Hepatic stellate cell (primary cell): ENCODE measurements around the gene PTPRN2.

Source experiments
- DNase-seq: peaks from one replicate; pipeline ENCODE4 v3.0.0; 2011; ENCODE audit warnings: low spot score

PTPRN2 gene

DNA sequence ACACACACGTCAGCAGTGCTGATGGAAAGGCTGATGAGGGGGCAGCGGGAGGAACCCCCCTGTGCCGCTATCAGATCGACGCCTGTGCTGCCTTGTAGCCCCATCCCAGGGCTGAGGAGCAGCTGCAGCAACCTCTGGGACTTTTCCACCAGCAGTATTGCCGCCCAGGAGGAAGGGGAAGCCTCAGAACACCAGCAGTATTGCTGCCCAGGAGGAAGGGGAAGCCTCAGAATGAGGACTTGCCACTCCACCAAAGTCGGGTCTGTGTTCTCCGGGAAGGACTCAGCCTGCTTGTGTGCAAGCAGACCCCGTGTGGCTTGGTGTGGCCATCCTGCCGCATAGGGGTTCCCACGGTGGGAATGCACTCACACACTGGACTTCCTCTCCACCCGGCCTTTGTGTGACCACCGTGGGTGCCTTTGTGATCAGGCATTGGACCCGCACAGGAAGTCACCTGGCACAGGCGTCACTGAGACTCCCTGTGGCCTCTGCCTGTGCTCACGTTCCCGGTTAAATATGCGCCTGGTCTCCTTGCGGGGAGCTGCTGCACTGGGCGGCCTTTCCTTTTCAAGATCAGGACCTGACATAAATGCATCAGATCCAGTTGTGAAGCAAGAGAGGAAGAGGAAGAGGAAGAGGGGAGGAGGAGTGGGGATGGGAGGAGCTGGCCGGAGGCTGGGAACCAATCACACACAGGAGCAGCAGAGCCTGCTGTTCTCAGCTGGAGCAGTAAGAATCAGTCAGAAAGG, 1002.3 kb downstream of the PTPRN2 start:
- no peak for DNase-seq

DNA sequence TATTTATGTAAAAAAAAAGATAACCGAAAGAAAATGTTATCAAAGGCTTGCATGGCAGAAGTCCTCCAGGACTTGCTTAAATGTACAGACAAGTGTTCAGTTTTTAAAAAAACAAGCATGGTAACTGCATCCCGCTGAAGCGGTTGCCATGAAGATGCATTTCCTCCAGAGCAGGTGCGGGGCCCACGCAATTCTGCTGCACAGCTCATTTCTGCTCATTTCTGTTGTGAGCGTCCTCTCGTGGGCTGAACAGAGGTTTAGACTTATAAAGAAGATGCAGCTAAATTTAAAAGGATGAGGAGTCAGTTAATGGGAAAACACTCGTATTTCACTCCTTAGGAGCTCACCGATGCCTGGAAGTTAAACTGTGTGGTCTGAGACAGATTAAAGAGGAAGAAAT, 1003.2 kb downstream of the PTPRN2 start:
- no peak for DNase-seq

DNA sequence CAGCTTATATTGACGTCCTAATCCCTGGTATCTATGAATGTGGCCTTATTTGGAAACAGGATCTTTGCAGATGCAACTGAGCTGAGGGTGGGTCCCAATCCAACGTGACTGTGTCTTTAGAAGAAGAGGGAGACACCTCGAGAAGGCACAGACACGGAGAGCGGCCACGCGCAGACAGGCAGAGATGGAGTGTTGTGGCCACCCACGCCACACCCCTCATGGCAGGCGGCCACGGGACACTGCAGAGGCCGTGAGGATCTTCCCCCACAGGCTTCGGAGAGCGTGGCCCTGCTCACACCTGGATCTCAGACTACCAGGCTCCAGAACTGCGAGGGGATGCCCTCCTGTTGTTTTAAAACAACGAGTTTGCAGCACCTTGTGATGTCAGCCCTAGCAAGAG, 1005.9 kb downstream of the PTPRN2 start:
- DNase-seq: no peak

DNA sequence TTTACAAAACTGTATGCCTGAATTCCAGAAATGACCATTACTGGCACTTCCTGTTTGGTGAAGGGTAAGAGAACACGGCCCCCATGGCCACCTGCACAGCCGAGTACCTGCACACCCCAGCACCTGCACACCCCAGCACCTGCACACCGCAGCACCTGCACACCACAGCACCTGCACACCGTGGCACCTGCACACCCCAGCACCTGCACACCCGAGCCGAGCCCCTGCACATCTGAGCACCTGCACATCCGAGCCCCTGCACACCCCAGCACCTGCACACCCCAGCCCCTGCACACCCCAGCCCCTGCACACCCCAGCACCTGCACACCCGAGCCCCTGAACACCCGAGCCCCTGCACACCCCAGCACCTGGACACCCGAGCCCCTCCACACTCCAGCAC, 1007.3 kb downstream of the PTPRN2 start:
- no peak for DNase-seq

DNA sequence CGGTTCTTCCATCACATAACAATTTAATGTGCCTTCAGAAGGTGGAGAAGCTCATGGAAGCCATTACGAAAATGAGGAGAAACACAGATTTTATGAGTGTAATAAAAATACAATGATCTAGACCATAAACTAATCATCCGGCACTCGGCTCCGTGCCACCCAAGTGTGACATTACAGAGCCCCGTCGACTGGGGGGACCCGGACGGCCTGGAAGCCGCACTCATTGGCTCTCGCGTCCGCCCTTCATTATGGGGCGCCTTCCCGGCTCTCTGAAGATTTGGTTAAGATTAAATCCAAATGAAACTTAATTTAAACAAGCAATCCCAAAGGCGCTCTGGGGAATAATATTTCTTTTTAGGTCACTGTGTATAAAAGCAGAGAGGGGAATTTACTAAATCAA, 1008.2 kb downstream of the PTPRN2 start:
- no peak for DNase-seq

DNA sequence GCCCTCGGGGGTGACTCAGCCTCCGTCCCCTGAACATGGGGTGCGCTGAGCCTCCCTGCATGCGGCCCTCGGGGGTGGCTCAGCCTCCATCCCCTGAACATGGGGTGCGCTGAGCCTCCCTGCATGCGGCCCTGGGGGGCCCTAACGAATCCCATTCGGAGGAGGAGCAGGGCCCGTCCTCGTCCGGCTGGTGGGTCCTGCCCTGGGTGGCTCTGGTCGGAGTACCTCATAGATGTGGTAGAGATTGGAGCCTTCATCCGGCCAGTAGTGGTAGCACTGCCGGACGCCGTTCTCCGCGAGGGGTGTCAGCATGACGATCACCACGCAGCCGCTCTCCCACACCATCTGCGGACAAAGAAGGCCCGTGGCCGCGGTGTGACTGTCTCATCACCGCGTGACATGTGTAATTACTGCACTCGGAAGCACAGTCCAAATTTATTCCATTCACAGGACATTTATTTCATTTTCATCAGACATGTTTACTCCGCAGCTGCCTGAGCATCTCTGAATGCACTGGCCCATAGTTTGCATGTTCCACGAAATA, 1009.8 kb downstream of the PTPRN2 start:
- no peak for DNase-seq

DNA sequence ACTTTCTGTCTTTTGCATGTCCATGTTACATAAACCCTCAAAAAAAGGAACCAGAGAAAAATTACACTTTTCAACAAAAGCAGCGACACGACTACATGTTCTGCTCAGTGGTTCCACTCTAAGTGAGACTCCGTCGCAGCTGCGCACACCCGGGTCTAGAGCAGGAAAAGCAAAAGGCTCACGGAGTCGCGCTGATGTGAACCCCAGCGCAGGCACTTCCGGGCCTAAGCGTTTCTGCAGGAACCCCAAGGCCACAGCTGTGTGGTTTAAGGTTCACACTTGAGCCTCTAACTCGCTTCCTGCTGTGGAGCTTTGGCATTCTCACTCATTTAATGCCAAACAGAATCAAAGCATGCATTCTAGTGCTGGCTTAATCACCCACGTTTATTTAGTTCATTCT, 1010.6 kb downstream of the PTPRN2 start:
- DNase-seq: no peak

DNA sequence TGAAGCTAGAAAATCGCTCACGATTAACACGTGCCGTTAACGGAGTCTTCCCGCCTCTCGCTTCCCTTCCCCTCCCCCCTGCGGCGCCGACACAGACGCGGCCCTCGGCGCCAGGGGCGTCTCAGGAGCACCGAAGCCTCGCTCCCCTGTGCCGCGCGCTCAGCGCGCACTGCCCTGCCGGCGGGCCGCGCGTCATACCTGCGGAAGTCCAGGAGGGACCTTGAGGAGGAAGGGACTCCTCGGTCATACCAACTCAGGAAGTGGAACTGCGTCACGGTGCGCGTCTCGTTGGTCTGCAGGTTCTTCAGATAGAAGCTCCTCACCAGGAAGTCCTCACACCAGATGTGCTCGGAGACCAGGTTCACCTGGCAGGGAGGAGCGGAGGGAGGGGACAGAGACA, 1011.2 kb downstream of the PTPRN2 start:
- DNase-seq: no peak

DNA sequence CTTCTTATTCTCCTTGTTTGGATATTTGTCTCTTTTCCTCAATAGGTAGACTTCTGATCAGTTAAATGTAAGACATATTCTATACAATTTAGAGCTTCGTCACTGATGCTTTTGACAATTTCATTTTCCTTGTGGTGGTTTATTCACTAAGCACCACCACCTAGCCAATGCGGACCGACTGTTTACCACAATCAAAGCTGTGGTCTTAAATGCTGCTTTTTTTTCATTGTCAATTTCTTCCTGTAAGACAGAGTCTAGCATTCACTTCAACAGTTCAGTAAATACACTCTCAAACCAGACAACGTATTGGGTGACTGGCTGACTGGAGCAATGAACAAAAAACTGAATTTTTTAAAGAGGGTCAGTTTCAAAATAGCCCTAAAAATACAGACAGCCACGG, 1011.8 kb downstream of the PTPRN2 start:
- DNase-seq: no peak

DNA sequence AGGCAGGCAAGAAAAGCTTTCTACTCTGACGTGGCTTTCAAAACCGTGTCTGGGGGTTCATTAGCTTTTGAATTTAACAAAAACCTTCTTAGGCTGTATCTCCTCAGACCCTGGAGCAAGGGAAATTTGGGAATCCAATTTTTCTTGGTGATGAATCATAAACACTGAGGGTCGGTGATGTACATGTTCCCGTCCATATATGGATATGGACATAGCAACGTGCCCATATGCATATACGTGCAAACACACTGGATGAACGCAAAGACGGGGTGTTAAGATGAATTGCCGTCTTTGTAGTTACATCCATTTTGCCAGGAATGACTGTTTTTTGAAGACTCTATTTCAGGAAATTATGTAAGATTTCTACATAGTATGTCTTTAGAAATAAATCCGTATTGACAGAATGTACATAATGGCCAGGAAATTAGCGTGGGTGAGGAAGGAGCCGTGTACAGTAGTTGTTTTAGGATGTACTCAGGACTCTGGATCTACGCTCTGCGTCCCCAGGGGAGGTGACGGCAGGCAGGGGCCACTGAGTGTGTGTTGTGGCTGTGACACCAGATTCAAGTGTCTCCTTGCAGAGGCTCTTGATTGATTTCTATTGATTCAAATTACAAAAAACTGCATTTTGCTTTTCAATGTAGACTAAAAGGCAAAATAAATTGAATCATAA, 1012.6 kb downstream of the PTPRN2 start:
- no peak for DNase-seq

DNA sequence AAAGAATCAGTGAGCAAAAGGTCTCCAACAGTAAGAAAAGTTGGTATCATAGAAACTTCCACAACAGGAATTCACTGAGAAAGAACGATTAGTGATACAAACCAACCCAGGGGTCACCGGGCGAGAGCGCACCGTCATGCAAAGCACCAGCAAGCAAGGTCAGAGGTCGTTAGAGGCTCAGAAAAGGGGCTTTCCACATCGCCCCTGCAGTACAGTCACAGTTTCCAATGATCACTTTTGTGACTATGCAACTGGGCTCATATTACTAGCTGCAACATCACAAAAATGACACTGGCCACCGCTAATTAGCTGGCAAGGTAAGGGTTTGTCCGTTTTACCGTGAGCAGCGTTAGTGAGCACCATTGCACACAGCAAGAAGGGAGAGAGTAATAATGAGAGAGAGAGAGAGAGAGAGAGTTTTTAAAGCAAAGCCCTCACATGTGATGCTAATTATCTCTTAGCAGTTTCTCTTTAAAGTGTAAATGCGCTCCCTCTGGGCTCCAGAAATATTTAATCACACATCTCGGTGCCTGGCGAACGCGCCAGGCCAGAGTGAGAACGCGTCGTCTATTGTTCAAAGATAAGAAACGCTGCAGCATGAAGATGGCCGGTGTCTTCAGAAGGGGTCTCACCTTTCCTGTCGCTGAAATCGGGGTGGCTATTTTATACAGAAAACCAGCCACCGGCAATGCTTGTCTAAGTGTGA, 1013.4 kb downstream of the PTPRN2 start:
- no peak for DNase-seq

DNA sequence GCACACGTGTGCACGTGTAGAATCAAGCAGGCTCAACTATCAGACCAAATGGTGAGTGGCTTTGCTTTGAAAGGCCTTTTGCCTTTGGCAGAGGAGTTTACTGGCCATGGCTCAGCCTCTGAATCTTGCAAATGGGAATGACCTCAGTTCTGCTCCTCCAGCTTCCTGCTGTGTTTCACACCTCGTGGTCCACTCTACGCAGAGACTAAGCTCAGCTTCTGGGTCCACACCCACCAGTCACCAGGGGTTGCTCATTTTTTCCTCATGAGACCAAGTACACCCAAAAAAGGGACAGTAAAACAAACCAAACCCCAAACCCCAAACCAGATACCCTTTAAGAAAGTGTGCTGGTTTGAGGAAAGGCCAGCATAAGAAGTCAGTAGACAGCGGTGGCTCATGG, 1014.4 kb downstream of the PTPRN2 start:
- DNase-seq: no peak

DNA sequence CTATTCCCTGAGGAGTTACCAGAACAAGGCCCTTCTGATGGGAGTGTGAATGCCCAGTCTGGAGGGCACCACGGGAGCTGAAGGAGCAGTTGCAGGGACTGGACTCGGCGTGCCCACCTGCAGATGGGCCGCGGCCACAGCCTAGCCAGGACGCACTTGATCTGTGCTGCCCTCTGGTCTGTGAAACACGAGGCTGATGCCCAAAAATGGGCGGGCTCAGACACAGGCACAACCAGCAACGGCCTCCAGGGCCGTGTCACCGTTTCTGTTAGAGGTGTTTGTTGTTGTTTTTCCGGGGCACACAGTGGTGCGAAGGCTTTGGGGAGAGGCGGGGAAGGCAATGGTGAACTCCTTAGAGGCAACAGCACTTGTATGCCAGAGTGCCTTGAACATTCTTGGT, 1015.0 kb downstream of the PTPRN2 start:
- DNase-seq: no peak

DNA sequence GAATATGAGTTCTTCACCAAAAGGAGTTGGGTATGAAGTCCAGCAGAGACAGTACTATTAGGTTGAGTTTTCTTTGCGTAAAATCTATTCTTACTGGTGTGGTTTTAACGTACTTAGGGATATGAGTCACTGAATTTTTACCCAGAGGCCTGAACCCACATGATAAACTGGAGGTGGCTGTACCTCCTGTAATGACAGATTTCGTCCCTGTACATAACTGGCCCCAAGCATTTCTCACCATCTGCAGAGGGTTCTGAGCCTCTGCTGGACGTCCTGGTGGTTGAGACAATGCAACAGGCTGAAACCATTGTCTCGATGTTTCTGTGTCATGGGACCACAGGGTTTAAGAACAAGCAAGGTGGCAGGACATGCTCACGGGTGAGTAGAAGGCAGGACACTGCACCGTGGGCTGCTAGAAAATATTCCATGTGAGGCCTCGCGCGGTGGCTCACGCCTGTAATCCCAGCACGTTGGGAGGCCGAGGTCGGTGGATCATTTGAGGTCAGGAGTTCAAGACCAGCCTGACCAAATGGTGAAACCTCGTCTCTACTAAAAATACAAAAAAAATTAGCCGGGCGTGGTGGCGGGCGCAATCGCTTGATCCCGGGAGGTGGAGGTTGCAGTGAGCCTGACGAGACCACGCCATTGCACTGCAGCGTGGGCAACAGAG, 1017.0 kb downstream of the PTPRN2 start:
- DNase-seq: no peak

DNA sequence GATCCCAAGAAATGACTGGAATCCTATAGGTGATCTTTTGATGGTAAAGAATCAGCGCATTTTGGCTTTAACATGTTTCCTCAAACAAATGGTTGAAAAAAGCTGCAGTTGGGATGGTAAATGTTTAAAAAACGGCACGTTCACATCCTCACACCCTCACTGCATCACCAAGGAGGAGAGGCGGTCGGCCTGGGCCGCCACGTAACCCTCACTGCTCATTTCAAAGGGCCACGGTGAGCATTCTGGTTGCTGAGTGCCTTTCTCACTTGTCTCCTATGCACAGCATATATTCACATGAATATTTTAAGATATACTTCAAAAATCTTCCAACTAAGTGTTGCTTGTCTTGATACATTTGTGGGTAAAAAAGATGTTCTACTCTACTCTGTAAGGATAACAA, 1017.7 kb downstream of the PTPRN2 start:
- DNase-seq: no peak

DNA sequence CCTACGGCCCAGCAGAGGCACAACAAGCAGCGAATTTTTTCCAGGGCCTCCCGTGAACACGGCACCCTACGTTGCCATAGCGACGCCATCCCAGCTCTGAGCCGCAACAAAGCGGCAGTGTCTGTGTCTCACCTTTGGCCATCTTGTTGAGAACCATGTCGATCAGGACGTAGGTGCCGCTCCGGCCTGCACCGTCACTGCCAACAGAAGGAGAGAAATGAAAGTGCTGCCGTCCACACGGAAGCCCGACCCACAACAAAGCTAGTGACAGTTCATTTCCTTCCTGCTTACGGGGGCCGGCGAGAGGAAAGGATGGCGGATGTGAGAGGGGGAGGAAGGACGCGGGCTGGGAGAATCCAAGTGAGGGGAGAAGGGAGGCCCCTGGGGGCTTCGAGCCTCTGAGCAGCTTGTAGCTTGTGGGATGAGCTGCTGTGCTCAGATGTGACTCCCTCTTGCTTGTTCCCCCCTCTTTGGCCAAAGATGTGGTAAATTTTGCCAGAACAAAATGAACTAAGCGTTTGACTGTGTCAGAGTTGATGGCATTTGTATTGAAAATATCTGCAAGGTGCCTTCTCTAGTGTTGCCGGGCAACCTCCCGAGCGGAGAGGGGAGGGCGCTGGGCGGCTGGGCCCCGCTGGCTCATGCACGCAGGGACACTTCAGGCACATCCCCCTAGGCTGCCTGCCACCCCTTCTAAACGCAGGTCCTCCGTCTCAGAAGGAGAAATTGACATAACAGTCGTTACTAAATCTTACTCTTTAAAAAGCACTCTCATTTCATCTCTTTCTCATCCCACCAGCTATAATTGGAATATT, 1018.6 kb downstream of the PTPRN2 start:
- peak; percentile 43 for DNase-seq

DNA sequence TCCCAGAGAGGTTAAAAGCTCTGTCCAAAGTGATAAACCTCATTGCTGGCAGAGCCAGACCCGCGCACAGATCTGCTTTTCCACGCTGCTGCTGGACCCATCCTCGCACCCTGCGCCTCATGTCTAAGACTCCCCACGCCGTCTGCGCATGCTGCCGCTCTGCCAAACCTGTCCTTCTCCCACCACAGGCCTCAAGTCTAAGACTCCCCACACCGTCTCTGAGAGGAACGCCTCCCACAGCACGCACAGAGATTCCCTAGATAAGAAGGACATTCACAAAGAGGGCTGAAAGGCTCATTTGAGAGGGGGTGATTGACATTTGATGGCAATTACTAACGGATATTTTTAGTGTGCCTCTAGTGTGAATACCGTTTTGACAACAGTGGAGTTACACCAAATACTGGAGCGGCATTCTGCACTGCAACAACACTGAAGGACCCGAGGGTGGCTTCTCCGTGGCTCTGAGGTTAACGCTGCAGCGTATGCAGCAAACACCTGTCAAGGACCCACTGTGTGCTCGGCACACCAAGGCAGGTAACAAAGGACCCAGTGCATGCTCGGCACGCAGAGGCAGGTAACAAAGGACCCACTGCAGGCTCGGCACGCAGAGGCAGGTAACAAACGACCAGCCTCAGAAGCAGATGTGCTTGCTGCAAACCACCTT, 1019.4 kb downstream of the PTPRN2 start:
- no peak for DNase-seq

DNA sequence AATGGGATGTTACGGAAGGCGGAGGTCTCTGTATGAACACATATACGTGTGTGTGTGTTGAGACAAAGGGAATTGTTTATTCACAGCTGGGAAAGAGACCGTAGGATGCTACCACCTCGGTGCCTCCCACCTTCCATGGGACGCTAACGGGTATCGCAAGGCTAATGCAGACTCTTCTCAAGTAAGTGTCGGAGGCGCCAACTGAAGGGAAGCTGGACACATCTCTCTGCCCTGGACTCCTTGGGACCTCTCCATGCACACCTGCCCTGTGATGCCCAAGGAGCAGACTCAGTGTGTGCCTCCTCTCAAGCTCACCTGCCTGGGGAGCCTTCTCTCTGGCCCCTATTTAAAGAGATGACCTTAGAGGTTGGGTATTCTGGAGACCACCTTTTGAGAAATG, 1020.0 kb downstream of the PTPRN2 start:
- no peak for DNase-seq

DNA sequence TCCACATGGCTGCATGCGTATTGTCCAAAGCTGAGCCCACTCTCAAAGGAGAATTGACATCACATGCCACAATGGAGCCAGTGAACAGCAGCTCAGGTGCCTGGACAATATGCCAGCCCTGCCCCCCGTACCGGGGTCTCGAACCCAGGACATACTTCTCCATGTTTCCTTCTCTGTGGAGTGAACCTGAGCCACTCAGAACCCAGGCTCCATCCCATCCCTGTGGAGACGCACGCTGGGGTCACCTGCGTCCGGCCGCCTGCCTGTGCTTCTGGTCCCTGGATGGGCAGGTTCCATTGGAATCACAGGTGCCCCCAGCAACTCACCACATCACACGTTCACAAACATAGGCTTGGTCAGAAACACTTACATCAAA, 1021.0 kb downstream of the PTPRN2 start:
- DNase-seq: no peak

DNA sequence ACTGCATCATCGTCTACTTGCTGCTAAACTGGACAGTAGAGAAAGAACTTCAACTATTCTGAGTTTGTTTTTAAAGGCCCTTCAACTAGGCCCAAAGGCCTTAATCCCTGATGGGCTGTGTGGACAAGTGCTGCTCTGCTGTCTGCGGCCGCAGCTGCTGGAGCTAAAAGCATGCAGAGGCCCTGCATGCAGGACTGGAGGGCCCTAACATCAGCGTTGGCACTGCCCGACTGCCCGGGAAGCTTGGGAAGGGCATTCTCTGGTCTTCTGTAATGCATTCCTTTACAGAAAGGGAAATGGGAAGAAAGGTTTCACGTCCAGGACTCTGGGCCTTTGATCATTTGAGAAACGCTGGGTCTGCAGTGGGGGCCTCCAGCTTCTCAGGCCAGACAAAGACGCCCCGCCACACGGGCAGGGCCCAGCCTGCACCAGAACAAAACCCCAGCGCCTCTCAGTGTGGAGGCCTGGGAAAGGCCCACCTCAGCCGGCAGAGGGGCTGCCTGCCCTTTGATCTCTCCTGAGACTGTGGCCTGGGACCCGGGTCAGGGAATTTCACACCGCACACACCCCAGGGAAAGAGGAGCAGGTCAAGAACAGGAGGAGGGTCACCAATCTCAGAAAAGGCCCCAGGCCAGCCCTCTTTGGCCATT, 1021.5 kb downstream of the PTPRN2 start:
- DNase-seq: no peak

DNA sequence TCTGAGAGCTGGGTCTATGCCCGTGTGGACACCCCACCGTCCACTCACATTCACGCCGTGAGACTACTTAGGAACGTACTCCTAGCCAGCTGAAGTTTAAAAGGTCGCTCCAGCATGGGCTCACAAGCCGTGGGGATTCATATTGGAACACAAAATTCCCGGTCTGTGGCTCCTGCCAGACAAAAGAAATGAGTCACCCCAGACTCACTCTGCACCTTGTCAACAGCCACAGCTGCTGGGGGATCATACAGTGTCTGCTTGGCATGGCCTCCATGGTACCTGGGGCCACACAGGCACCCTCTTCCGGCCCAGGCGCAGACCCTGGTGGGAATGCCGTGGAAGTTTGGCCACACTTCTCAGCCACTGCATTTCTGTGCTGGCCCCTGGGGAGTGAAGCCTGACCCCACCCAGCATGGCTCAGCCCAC, 1022.4 kb downstream of the PTPRN2 start:
- no peak for DNase-seq
